ENCODE data around the gene CAP1.
A peak's percentile ranks its signal among the peaks of the same experiment; 100 is the strongest.

Gene CAP1

GRCh38 chr1:40094466-40095110 is 54.1 kb downstream of the CAP1 start:
- no peak for DNase-seq (ENCODE audit: extremely low read depth, low read depth)
- TF ChIP-seq CTCF (IDR thresholded peaks at IDR 0.05; ENCODE audit: low read depth, low read length, missing control alignments): no peak
- no peak overlapping the region for H3K4me3 ChIP-seq (replicated peaks; ENCODE audit: low read depth, low read length)

DNA sequence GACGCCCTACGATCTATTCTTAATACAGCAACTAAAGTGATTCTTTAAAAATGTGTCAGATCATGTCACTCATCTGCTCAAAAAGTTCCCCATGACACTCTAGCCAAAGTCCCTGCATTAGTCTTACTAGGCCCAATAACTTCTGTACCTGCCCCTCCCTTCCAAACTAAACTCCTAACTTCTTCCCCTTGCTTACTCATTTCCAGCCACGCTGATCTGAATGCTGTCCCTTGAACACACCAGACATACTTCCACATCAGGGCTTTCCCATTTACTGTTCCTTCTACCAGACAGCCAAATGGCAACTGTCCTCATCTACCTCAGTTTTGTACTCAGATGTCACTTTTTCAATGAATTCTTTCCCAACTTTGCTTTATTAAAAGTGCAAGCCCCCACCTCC is 55.3 kb downstream of the CAP1 start:
- no peak for TF ChIP-seq CTCF (IDR thresholded peaks at IDR 0.05; ENCODE audit: low read depth, low read length, missing control alignments)
- peak overlapping the region; percentile 53 for H3K4me3 ChIP-seq (replicated peaks; ENCODE audit: low read depth, low read length)
- no peak for DNase-seq (ENCODE audit: extremely low read depth, low read depth)

DNA sequence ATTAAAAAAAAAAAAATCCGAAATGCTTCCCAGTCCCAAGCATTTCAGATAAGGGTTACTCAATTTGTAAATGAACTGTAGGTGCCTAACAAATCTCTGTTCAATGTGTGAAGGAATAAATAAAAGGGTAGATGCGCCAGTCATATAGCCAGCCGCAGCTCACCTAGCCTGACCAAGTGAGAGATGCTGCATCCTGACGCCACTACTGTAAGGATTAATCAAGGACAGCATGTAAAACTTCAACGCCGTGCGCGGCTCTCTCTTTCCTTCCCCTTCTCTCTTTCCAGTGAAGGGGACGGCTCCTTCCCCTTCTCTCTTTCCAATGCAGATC is 56.1 kb downstream of the CAP1 start:
- H3K4me3 ChIP-seq (replicated peaks; ENCODE audit: low read depth, low read length): peak overlapping the region; percentile 53
- TF ChIP-seq CTCF (IDR thresholded peaks at IDR 0.05; ENCODE audit: low read depth, low read length, missing control alignments): no peak
- DNase-seq (ENCODE audit: extremely low read depth, low read depth): no peak

- DNase-seq (ENCODE audit: extremely low read depth, low read depth): peak; percentile 21
- no peak for TF ChIP-seq CTCF (IDR thresholded peaks at IDR 0.05; ENCODE audit: low read depth, low read length, missing control alignments)
- H3K4me3 ChIP-seq (replicated peaks; ENCODE audit: low read depth, low read length): peak within 1 kb of the TSS; percentile 53
These were observed 56.7 kb downstream of the CAP1 start, which contains the start of gene PPT1 for GRCh38 chr1:40096977-40097782. Gene PPT1, minus strand, starts transcription at chr1:40097252. Its CDS starts 14 bp downstream, at chr1:40097238.

DNA sequence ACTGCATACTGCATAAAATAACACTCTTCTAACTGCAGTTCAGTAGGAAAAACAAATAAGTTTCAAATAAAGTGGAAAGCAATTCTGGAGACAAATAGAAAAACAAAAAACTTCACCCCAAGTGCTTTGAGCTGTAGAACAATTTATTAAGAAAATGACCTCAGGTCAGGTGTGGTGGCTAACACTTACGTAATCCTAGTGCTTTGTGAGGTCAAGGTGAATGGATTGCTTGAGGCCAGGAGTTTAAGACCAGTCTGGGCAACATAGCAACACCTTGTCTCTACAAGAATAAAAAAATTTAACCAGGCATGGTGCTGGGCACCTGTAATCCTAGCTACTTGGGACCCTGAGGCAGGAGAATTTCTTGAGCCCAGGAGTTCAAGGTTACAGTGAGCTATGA is 61.5 kb downstream of the CAP1 start:
- TF ChIP-seq CTCF (IDR thresholded peaks at IDR 0.05; ENCODE audit: low read depth, low read length, missing control alignments): no peak
- no peak for DNase-seq (ENCODE audit: extremely low read depth, low read depth)
- H3K4me3 ChIP-seq (replicated peaks; ENCODE audit: low read depth, low read length): no peak overlapping the region

GRCh38 chr1:40102896-40103295 is 62.4 kb downstream of the CAP1 start:
- no peak overlapping the region for H3K4me3 ChIP-seq (replicated peaks; ENCODE audit: low read depth, low read length)
- no peak for TF ChIP-seq CTCF (IDR thresholded peaks at IDR 0.05; ENCODE audit: low read depth, low read length, missing control alignments)
- DNase-seq (ENCODE audit: extremely low read depth, low read depth): no peak
